Amniotic epithelial cell (primary cell): ENCODE data around the gene COQ9.
"Not testable (repeated sequence)": the region's sequence is repeated elsewhere in the genome, so short reads cannot be mapped to it uniquely, and the experiment has no call there.

Experiments
- DNase-seq: peaks from one replicate; pipeline ENCODE4 v3.0.0-alpha.2; 2010; ENCODE audit warnings: low read depth

COQ9 gene

DNA sequence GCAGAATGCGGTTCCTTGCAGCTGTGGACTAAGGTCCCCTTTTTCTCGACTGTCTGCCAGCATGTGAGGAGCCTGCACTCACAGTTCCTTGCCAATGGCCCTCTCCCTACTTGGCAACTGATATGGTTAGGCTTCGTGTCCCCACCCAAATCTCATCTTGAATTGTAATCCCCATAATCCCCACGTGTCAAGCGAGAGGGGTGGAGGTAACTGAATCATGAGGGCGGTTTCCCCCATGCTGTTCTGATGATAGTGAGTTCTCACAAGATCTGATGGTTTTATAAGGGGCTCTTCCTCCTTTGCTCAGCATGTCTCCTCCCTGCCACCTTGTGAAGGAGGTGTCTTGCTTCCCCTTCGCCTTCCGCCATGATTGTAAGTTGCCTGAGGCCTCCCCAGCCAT lies 20.0 kb upstream of the COQ9 start:
- no peak for DNase-seq

DNA sequence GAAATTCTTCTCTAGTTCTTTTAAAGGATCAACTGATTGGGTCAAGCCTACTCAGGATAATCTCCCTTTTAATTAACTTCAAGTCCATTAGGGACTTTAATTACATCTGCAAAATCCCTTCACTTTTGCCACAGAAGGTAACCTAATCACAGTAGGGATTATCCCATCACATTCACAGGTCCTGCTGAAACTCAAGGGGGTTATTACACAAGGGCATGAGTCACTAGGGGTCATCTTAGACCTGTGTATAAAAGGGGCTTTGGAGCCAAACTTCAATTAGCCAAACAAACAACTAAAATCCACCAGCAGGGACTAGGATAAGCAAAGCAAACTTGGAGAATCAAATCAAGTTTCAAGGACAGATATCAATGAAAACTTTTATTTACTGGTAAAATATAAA lies 19.5 kb upstream of the COQ9 start:
- peak; percentile 57 for DNase-seq

DNA sequence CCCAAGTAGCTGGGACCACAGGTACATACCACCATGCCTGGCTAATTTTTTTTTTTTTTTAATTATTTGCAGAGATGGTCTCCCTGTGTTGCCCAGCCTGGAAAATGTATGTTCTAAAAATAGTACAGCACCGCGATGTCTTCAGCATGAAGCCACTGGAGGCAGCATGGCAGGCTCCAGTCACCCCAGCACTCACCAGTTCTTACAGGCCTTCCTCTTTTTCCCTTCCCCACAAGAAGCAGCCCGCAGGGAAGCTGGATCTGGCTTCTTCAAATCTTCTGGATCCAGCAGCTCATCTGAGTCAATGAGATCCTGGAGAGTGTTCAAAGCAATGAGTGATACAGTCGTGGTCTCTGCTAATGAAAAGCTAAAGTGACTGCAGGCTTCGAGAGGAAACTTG lies 16.3 kb upstream of the COQ9 start:
- DNase-seq = no peak

DNA sequence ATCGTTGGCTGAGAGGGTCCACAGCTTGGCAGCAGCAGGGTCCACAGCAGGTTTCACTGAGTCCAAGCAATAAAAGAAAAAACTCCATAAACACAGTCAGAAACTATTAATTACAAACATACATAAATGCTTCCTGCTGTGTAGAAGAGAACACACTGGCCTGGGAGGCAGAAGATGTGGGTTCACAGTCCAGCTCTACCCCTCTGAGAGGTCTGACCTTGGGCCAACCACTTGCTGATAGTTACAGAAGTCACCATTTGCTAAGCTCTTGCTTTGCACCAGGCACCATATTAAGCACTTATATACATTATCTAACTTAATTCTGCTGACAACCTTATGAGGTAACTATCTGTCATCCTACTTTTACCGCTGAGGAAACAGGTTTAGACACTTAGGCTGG lies 14.8 kb upstream of the COQ9 start:
- DNase-seq = no peak

DNA sequence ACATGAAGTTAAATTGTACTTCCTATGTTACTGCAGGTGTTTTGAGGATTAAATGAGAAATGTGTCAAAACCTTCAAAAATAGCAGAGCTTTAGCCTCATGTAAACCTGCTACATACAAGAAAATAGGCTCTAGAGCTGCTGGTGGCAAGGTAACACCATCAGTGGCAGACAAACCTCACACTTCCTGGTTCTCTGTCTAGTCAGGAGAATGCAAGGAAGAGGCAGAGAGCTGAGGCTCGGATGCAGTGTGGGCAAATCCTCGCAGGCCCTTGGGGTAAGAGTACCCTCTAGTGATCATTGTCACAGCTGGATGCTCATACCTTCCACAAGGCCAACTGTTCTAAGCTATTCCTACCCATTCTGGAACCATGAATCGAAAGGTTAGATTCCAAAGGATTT lies 14.3 kb upstream of the COQ9 start:
- DNase-seq = no peak

DNA sequence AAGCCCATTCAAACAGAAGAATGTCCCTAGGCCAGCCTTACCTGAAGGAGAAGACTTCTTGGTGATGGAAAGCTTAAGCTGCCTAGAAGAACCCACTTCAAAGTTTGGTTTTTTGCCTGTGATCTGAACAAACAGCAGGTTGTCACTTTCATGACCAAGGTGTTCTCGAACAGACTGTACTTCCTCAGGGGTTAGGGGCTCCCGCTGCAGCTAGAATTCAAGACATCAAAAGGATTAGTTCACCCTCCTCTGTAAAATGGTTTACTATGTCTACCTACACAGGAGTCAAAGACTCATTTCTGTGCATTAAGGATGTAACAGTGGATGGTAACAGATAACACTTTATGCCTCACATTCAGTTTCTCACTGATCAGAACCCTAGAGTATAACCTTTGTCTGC lies 13.3 kb upstream of the COQ9 start:
- no peak for DNase-seq

DNA sequence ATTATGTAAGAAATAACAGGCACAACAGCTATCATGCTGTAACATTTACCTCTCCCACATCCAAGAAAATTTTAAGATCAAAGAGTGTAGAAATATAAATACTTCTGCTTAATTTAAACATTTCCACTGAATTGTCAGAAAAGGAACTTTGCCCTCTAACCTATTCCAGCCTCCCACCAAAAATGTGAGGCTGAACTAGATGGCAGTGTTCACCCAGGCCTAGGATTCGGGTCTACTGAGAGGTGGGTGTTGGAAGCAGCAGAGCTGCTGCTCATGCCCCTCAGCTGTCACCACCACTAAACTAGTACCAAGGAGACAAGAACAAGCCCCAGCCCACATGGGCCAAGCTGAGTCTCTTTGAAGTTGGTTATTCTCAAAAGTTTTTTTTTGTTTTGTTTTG lies 11.4 kb upstream of the COQ9 start:
- DNase-seq = no peak

DNA sequence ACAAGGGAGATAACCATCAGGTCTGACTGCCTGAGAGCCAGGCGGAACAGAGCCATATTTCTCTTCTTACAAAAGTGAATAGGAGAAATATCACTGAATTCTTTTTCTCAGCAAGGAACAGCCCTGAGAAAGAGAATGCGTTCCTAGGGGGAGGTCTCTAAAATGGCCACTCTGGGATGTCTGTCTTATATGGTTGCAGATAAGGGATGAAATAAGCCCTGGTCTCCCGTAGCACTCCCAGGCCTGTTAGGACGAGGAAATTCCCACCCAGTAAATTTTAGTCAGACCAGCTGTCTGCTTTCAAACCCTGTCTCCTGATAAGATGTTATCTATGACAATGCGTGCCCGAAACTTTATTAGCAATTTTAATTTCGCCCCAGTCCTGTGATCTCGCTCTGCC lies 7.3 kb upstream of the COQ9 start:
- not testable (repeated sequence) for DNase-seq

DNA sequence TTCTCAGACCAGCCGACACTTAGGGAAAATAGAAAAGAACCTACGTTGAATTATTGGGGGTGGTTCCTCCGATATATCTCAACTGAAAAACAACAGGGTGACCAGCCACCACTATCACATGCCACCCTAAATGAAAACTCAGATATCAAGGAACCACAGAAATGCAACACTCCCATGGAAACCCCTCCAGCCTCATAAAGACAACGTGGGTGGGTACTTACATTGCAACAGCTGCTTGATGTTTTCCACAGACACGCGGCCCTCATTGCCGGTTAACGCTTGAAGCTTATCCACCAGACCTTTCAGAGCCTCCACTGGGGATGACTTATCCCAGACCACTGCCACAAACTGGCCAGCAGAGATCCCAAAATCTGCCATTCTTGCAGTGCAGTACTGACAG lies 6.7 kb upstream of the COQ9 start:
- not testable (repeated sequence) for DNase-seq

DNA sequence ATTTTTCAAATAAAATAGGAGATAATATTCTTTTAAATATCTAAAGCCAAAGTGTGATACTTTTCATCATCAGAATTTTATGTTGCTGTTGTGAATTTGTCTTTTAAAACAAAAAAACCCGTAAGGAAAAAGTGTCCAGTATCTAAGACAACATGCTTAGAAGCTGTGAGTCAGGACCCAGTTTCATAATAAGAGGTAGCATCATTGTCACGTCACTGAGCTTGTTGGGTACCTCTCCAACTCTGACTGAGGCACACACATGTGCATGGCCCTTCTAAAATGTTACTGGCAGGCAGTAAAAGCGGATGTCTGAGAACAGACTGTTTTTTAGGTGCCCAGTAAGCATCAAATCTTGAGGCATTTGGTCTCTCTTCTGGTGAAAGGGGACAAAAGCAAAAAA lies 2.6 kb upstream of the COQ9 start:
- DNase-seq = peak; percentile 45

DNA sequence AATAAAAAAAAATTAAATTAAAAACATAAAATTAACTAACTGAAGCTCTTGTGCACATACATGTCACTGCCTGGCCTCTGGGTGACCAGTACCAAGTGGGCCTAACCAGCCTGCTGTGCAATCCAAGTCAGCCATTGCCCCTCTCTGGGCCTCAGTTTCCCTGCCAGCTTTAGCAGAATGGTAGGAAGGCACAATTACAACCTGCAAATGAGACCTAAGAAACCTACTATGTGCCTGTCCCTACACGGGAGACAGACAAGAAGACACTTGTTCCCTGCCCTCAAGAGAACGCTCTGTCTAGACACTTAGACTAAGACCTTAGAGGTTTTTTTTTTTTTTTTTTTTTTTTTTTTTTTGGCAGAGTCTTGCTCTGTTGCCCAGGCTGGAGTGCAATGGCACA lies 1.8 kb upstream of the COQ9 start:
- DNase-seq = no peak

DNA sequence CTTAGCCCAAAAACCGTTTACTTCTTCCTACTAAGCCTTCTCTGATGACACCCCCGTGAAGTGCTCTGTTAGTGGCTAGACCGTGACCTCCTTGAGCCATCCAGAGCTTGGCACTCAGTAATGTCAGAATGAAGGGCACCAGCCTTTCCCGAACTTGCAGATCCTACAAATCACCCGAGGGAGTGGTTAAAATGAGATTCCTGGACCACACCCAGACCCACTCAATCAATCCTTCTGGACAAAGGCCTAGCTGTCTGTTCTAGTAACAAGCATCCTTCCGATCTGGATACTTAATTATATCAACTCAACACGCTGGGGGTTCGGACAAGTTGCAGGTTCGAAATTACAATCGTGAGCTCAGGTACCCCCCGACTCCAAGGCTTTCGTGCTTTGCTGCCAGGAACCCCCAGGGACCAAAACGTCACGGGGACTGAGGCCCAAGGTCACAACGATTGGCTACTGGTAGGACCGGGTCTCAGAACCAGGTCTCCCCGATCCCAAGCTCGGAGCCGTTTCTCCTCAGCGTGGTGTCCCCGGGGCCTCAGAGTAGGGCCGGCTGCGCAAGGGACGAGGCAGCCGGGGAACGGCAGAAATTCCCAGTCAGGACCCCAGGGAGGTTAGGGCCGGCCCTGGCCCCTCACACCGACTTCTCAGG lies 621 bp upstream of the COQ9 start:
- DNase-seq = peak; percentile 23

DNA sequence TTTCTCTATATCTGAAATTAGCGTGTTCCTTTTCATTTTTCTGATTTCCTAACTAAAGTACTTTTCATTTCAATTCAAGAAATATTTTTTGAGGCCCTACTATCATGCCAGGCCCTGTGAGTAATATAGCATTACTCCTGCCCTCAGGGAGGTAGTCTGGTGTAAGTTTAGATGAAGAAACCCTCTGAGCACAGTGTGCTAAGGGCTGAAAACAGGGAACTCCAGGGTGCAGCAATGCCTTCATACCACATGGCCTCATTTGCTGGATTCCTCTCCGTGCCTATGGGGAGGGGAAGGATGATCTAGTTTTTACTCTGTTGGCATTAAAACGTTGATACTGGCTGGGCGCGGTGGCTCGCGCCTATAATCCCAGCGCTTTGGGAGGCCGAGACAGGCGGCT lies 4.7 kb downstream of the COQ9 start:
- peak; percentile 35 for DNase-seq

DNA sequence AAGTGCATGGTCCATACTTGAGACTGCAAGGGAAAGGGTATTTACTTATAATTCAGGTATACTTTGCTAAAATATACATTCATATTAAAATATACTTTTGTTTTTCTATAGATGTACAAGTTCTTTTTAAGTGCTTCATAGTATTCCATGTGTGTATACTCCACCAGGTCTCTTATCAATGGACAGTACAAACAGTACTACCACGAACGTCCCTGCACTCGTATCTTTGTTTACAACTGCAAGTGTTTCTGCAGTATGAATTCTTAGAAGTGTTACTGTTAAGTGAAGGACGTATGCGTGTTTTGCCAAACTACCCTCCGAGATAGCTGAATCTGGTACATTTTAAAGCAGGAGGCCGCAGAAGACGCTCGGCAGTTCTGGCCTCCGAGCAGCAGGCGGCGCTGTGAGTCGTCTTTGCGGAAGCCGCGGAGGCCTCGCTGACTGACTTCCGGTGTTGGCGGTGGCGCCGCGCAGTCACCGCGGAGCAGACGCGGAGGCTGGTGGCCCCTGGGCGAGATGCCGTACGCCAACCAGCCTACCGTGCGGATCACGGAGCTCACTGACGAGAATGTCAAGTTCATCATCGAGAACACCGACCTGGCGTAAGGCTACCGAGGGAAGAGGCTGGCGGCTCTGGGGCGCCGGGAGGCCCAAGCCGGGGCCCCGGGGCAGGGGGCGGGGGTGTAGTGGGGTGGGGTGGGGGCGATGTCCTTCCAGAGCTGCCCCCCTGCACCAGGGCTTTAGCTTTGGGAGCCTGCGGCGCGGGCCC lies 15.1 kb downstream of the COQ9 start, which contains the start of gene POLR2C:
Gene POLR2C (plus strand): TSS at position 471 of the 769 bp plus-strand sequence. CDS start 46 bp downstream, at position 517.
- peak; percentile 76 for DNase-seq

DNA sequence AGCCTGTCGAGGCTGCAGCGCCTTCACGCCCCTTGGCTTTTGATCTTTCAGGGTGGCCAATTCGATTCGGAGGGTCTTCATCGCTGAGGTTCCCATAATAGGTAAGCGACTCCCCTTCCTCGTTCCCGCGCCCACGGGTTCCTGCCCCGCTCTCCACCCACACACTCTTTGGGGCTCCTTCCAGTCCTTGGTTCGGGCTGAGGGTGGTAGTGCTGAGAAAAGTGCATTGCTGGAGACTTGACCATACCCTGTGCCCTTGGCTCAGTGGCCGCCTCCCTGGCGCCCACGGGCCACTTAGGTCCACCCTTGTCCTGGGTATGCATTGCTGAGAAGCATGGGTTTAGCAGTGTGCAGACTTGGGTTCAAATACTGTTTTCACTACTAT lies 15.7 kb downstream of the COQ9 start:
- no peak for DNase-seq

DNA sequence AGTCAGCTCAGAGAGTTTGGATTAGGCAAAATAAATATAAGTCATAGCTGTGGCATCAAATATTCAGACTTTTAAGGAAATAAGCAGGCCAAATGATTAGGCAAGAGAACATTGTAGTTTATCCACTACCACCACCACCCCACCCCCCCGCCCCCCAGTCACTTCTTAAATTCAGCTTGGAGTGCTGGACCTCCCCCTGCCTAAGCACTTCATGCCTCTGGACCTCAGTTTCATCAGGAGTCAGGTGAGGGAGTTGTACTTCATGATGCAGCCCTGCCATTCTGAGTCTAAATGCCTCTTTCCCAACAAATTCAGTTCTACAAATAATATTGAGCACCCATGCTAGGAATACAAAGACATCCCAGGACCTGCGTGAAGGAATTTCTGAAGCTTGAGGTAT lies 17.2 kb downstream of the COQ9 start:
- DNase-seq = no peak

DNA sequence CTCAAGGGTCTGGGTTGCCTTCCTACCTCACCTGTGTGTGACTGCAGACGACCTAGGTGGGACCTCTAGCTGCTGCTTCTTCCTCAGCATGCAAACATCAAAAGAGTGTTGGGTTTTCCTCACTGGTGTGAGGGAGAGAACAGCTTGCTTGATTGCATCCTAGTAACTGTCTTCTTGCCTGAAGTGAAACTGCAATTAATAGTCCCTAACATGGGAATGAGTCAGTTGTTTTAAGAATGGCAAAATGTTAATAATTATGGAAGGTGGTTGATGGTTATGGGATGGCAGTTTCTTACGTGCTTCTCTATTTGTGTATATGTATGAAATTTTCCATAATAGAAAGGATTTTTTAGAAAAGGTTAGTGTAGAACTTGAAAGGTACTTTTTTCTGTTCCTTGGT lies 21.1 kb downstream of the COQ9 start:
- DNase-seq = no peak

DNA sequence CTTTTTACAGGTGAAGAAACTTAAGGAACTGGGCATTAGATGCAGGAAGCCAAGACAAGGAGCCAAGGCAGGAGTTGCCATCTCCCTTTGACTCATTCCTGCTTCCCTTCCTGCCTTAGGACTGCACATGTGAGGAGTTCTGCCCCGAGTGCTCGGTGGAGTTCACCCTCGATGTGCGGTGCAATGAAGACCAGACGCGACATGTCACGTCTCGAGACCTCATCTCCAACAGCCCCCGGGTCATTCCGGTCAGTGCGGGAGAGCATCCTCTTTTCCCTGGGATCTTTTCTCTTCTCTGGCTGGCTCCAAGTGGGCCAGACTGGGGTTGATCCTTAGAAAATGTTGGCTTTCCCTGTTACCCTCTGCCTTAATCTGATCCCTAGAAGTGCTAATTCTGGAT lies 21.8 kb downstream of the COQ9 start:
- DNase-seq = no peak

DNA sequence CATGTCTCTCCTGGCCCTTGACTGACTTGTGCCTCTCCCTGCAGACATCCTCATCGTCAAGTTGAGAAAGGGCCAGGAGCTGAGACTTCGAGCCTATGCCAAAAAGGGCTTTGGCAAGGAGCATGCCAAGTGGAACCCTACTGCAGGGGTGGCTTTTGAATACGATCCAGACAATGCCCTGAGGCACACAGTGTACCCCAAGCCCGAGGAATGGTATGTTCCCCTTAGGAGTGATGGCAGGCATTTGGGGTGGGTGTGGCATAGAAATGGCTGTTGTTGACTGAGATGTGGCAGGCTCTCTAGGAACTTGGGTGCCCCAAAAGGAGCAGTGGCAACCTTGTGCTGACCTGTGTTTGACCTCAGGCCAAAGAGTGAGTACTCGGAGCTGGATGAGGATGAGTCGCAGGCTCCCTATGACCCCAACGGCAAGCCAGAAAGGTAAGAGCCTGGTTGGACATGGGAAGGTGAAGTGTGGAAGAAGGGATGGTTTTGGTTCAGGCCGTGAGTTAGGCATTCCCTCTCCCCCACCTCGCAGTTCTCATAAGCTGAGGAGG lies 22.7 kb downstream of the COQ9 start:
- no peak for DNase-seq

DNA sequence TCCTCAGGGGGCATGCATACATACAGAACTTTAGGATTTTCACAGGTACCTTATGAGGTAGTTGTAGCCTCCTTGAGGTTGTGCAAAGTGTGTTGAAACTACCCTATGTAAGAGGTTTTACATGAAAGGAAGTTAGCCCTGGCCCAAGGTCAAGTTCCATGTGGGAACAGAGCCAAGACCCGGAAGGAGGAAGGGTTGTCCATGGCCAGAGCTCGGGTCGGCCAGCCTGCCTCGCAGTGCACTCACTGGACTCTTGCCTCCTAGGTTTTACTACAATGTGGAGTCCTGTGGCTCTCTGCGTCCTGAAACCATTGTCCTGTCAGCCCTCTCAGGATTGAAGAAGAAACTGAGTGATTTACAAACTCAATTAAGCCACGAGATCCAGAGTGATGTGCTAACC lies 23.4 kb downstream of the COQ9 start:
- DNase-seq = peak; percentile 83

DNA sequence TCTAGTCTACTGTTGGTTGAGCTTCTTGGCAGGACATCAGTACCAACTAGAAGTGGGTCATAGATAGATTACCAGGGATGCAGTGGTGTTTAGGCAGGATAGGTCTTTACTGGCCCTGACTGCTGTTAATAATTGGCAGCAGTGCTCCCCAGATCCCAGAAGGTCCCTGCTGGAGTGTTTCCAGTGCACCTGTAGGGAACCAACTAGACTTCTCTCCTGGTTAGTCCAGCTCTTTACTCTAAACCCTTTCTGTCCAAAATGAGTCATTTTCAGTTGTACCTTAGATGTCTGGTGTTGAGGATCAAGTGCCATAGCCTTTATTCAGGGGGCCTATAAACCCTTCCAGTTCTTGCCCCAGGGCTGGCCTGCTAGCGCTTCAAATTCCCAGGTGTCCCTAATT lies 23.9 kb downstream of the COQ9 start:
- no peak for DNase-seq

DNA sequence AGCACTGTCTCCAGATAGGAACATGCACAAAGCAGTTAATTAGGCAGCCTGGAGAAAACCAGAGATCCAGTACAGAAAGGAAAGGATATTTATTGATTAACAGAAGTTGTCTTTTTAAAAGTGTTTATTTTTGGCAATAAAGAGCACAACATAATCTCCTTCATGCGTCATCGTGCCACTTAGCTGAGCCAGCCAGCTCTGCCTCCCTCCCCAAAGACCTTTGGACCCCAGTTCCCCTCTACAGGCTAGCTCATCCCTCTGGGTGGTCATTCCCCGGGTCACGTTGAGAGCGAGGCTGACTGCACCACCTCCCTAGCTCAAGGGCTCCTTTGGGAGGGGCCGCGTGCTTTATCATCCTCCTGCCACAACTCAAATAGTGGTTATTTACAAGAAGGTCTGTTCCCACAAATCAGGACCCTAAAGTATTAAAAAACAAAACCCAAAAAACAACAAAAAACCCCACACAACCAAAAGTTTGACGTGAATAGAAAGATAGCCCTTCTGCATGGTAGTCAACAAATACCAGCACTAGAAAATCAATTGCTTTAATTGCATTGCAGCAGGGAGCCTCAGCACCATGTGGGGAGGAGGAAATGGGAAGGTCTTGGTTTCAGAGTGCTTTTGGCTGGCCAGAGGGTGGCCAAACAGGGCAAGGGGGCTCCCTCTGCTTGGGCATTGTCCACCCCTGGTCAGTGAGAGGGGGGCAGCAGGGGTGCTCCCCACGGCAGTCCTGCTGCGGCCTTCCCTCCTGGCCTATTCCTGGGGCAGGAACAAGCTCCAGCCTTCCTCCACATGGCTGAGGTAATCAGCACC lies 24.8 kb downstream of the COQ9 start:
- peak; percentile 41 for DNase-seq

DNA sequence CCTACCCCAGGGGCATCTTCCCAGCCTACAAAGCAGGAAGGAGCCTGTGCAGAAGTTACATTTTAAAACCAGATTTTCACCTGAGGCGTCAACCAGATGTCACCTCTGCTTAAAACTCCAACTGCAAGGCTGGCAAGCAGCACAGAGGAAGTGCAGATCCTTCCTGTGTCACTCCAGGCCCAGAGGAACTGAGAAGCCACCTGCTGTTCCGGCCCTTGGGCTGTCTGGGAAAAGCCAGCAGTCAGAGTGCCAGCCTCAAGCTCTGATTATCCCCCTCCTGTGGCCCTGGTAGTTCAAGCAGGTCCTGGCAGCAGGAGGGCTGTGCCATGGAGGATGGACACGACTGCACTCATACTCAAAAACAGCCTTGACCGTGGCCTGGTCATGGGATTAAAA lies 25.4 kb downstream of the COQ9 start:
- no peak for DNase-seq
